ENCODE data around the gene SNX14.

SNX14 gene

DNA sequence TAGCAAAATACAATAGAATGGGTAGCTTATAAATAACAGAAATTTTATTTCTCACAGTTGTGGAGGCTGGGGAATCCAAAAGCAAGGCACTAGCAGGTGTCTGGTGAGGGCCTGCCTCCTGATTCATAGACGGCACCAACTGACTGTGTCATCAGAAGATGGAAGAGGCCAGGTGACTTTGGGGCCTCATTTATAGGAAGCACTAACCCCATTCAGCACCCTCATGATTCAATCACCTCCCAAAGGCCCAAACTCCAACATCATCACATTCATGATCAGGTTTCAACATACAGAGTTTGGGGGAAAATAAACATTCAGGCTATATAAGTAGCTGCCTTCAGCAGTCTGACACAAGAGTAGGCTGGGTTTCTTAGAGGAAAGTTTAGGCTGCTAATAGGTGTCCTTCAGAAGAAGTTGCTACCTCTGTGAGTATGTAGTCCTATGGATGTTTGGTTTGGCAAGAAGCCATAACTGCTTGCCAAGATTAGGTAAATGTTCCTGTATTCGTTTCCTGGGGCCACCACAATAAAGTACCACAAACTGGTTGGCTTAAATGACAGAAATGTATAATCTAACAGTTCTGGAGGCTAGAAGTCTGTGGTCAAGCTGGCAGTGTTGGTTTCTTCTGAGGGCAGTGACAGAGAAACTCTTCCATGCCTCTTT lies 94.9 kb downstream of the SNX14 start:
- Histone ChIP-seq H3K9ac (ENCODE audit: low read length in 2 of 2) (no peak overlapping the region), H3K27ac (ENCODE audit: low read length) (no peak overlapping the region), H3K4me1 (ENCODE audit: control insufficient read depth, insufficient read depth, low read length) (no peaks in the 10 kb centered on the region), H3K27me3 (ENCODE audit: control insufficient read depth in 1 of 2, insufficient read depth in 2 of 2, low read length in 2 of 2) (no peaks in the 10 kb centered on the region), H3K4me3 (ENCODE audit: low read length in 2 of 2) (no peak overlapping the region), H3K36me3 (ENCODE audit: control insufficient read depth in 2 of 2, insufficient read depth in 2 of 2, low read length in 2 of 2) (peaks cover 0 to 5% of the 10 kb centered on the region in 2 donors), H3K9me3 (ENCODE audit: control insufficient read depth in 2 of 2, low read length in 2 of 2) (no peaks in the 10 kb centered on the region)

DNA sequence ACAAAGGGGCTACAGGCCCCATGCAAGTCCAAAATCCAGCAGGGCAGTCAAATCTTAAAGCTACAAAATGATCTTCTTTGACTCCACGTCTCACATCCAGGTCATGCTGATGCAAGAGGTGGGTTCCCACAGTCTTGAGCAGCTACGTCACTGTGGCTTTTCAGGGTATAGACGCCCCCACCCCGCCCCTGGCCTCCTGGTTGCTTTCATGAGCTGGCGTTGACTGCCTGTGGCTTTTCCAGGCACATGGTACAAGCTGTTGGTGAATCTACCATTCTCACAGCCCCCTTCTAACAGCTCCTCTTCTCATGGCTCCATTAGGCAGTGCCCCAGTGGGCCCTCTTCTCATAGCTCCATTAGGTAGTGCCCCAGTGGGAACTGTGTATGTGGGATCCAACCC lies 96.8 kb downstream of the SNX14 start:
- no peak overlapping the region for H3K4me3 ChIP-seq (ENCODE audit: low read length in 2 of 2)
- H3K27ac ChIP-seq (ENCODE audit: low read length): no peak overlapping the region
- H3K9me3 ChIP-seq (ENCODE audit: control insufficient read depth in 2 of 2, low read length in 2 of 2): no peaks in the 10 kb centered on the region
- H3K9ac ChIP-seq (ENCODE audit: low read length in 2 of 2): no peak overlapping the region
- H3K4me1 ChIP-seq (ENCODE audit: control insufficient read depth, insufficient read depth, low read length): no peaks in the 10 kb centered on the region
- H3K36me3 ChIP-seq (ENCODE audit: control insufficient read depth in 2 of 2, insufficient read depth in 2 of 2, low read length in 2 of 2): peaks cover 3 to 5% of the 10 kb centered on the region in 2 donors
- H3K27me3 ChIP-seq (ENCODE audit: control insufficient read depth in 1 of 2, insufficient read depth in 2 of 2, low read length in 2 of 2): no peaks in the 10 kb centered on the region

DNA sequence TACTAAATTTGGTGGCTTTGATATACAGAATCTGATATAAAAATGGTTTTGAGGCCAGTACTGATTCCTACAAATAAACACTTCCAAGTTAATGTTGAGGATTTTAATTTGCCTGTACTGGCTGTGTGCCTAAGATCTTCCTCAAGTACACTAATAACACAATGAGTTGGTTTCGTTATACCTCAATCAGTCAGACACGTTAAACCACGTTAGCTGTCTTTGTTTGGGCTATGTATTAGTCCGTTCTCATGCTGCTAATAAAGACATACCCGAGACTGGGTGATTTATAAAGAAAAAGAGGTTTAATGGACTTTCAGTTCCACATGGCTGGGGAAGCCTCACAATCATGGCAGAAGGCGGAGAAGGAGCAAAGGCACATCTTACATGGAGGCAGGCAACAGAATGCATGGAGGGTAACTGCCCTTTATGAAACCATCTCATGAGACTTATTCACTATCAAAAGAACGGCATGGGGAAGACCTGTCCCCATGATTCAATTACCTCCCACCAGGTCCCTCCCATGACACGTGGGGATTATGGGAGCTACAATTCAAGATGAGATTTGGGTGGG lies 97.6 kb downstream of the SNX14 start:
- no peaks in the 10 kb centered on the region for H3K4me1 ChIP-seq (ENCODE audit: control insufficient read depth, insufficient read depth, low read length)
- no peaks in the 10 kb centered on the region for H3K9me3 ChIP-seq (ENCODE audit: control insufficient read depth in 2 of 2, low read length in 2 of 2)
- H3K36me3 ChIP-seq (ENCODE audit: control insufficient read depth in 2 of 2, insufficient read depth in 2 of 2, low read length in 2 of 2): peaks cover 3 to 7% of the 10 kb centered on the region in 2 donors
- H3K27ac ChIP-seq (ENCODE audit: low read length): no peak overlapping the region
- H3K9ac ChIP-seq (ENCODE audit: low read length in 2 of 2): no peak overlapping the region
- no peak overlapping the region for H3K4me3 ChIP-seq (ENCODE audit: low read length in 2 of 2)
- H3K27me3 ChIP-seq (ENCODE audit: control insufficient read depth in 1 of 2, insufficient read depth in 2 of 2, low read length in 2 of 2): no peaks in the 10 kb centered on the region

DNA sequence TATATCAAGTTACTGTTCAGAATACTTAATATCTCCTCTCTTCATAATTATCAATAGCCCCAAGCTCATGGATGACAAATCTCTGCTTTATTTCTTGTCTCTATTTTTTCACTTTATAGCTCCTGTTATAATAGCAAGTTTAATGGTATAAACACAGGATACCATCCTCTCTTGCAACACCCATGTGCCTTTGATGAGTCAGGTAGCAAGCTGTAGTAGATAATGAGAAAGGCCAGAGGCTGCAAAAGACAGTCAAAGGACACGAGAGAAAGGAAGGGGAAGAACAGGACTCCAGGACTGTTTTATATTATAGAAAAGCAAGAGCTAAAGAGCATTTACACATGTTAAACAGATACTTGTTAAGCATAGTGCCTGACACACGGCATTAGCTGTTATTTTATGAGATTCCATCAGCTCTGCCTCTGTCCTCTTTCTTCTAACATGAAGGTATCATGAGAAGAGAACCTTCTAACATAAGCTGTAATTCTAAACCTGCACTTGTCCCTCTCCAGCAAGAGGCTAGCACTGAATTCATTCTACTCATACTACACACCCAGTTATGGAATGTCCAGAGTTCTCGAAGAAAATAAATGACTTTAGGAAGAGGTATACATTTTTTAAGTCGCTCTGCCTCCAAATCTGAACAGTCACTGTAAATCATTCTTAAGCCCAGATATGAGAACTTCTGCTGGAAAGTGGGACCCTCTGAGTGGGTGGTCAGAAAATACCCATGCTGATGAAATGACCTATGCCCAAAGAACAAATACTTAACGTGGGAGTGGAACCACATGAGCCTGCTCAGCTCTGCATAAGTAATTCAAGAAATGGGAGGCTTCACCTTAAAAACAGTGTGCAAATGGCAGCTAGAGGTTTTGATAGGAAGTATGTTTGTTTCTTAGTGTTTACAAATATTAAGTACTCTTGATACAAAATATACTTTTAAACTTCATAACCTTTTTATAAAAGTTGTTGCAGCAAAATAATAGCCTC lies 98.8 kb downstream of the SNX14 start:
- H3K27ac ChIP-seq (ENCODE audit: low read length): no peak overlapping the region
- H3K9me3 ChIP-seq (ENCODE audit: control insufficient read depth in 2 of 2, low read length in 2 of 2): no peaks in the 10 kb centered on the region
- H3K27me3 ChIP-seq (ENCODE audit: control insufficient read depth in 1 of 2, insufficient read depth in 2 of 2, low read length in 2 of 2): no peaks in the 10 kb centered on the region
- H3K4me1 ChIP-seq (ENCODE audit: control insufficient read depth, insufficient read depth, low read length): no peaks in the 10 kb centered on the region
- peaks cover 3 to 11% of the 10 kb centered on the region in 2 donors for H3K36me3 ChIP-seq (ENCODE audit: control insufficient read depth in 2 of 2, insufficient read depth in 2 of 2, low read length in 2 of 2)
- no peak overlapping the region for H3K9ac ChIP-seq (ENCODE audit: low read length in 2 of 2)
- no peak overlapping the region for H3K4me3 ChIP-seq (ENCODE audit: low read length in 2 of 2)

DNA sequence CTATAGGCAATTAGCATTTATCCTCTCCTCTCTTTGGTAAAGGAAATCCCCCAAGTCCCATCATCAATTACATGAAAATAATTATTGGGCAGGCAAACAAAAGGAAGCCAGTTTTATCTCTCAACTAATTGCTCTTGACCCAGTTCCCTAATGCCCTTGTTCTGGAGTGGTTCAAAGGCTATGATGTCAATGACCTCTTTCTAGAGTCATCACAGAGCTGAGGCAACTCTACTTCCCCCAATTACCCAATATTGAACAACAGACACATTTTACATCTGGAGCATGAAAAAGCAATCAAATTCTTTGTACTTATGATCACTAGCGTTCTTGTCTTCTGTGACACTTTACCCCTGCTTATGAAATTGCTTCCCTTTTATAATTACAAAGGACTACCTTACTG lies 100.3 kb downstream of the SNX14 start:
- H3K4me3 ChIP-seq (ENCODE audit: low read length in 2 of 2): no peak overlapping the region
- H3K27ac ChIP-seq (ENCODE audit: low read length): no peak overlapping the region
- no peaks in the 10 kb centered on the region for H3K27me3 ChIP-seq (ENCODE audit: control insufficient read depth in 1 of 2, insufficient read depth in 2 of 2, low read length in 2 of 2)
- no peaks in the 10 kb centered on the region for H3K9me3 ChIP-seq (ENCODE audit: control insufficient read depth in 2 of 2, low read length in 2 of 2)
- H3K36me3 ChIP-seq (ENCODE audit: control insufficient read depth in 2 of 2, insufficient read depth in 2 of 2, low read length in 2 of 2): peaks cover 3 to 13% of the 10 kb centered on the region in 2 donors
- H3K4me1 ChIP-seq (ENCODE audit: control insufficient read depth, insufficient read depth, low read length): no peaks in the 10 kb centered on the region
- H3K9ac ChIP-seq (ENCODE audit: low read length in 2 of 2): no peak overlapping the region

DNA sequence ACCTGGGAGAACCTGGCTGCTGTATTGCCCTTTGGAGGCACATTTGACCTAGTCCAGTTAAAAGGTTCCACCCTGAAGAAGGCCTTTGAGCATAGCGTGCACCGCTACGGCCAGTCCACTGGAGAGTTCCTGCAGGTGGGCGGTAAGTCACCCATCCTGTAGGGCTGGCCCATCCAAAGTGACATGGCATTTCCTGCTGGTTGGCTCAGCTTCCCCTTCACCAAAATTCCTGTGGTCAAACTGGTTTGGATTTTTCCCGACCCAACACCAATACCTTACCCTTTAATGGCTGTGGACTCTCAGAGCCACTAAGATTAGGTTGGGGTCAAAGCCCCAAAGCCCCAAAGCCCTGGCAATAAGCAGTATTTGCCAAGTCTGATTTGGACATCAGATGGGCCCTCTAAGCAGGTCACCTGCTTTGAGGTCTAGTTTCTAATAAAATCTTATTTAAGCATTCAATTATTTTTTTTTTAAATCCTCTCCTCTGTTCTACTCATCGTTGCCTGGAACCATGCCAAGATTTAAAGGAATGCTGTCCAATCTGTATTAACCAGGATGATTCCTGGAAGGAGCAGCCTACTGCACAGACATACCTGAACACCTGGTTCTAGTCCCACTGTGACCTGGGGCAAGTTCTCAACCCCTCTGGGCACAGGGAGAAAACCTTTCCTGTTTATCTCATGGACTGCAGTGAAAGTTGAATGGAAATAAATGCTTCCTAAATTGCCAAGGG lies 103.0 kb downstream of the SNX14 start:
- H3K9ac ChIP-seq (ENCODE audit: low read length in 2 of 2): no peak overlapping the region
- H3K27ac ChIP-seq (ENCODE audit: low read length): no peak overlapping the region
- H3K27me3 ChIP-seq (ENCODE audit: control insufficient read depth in 1 of 2, insufficient read depth in 2 of 2, low read length in 2 of 2): no peaks in the 10 kb centered on the region
- H3K9me3 ChIP-seq (ENCODE audit: control insufficient read depth in 2 of 2, low read length in 2 of 2): no peaks in the 10 kb centered on the region
- no peaks in the 10 kb centered on the region for H3K4me1 ChIP-seq (ENCODE audit: control insufficient read depth, insufficient read depth, low read length)
- H3K4me3 ChIP-seq (ENCODE audit: low read length in 2 of 2): no peak overlapping the region
- peaks cover 8 to 17% of the 10 kb centered on the region in 2 donors for H3K36me3 ChIP-seq (ENCODE audit: control insufficient read depth in 2 of 2, insufficient read depth in 2 of 2, low read length in 2 of 2)

DNA sequence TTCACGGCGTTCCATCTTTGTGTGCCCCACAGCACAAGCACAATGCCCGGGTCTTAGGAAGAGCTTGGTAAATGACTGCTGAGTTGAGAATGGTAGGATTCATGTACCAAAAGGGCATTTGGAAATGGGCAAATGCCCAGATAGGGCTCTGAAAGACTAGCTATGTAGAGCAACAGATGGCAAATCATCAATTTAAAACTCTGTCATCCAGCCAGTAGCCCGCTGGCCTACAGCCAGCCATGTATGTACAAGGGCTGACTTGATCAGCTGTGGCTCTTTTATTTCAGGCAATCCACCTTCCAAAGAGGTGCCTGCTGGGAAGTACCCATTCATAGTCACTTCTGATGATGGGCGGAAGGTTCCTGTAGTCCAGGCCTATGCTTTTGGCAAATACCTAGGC lies 108.7 kb downstream of the SNX14 start:
- Histone ChIP-seq H3K4me3 (ENCODE audit: low read length in 2 of 2) (no peak overlapping the region), H3K27me3 (ENCODE audit: control insufficient read depth in 1 of 2, insufficient read depth in 2 of 2, low read length in 2 of 2) (no peaks in the 10 kb centered on the region)

DNA sequence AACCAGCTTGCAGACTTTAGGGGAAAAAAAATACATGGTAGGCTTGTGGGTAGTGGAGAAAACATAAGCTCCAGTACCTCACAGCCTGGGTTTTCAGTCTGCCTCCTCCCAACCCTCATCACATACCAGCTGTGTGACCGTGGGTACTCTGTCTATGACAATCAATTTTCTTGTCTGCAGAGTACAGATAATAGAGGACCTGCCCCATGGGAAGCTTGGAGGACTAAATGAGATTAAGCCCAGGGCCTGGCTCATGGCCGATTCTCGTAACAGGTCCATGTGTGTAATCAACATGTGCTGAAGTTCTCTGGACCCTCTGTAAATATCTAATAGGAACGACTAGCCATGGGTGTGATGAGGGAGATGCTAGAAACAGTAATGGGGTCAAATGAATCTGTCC lies 109.8 kb downstream of the SNX14 start:
- Histone ChIP-seq H3K4me3 (ENCODE audit: low read length in 2 of 2) (no peak overlapping the region), H3K27ac (ENCODE audit: low read length) (no peak overlapping the region), H3K27me3 (ENCODE audit: control insufficient read depth in 1 of 2, insufficient read depth in 2 of 2, low read length in 2 of 2) (no peaks in the 10 kb centered on the region), H3K9ac (ENCODE audit: low read length in 2 of 2) (no peak overlapping the region), H3K36me3 (ENCODE audit: control insufficient read depth in 2 of 2, insufficient read depth in 2 of 2, low read length in 2 of 2) (peaks cover 4 to 8% of the 10 kb centered on the region in 2 donors), H3K9me3 (ENCODE audit: control insufficient read depth in 2 of 2, low read length in 2 of 2) (no peaks in the 10 kb centered on the region), H3K4me1 (ENCODE audit: control insufficient read depth, insufficient read depth, low read length) (peaks cover 8% of the 10 kb centered on the region)

More for the DNA sequence above, 108.7 kb downstream of the SNX14 start:
- Histone ChIP-seq H3K27ac (ENCODE audit: low read length) (no peak overlapping the region), H3K9ac (ENCODE audit: low read length in 2 of 2) (no peak overlapping the region), H3K36me3 (ENCODE audit: control insufficient read depth in 2 of 2, insufficient read depth in 2 of 2, low read length in 2 of 2) (peaks cover 4 to 6% of the 10 kb centered on the region in 2 donors), H3K9me3 (ENCODE audit: control insufficient read depth in 2 of 2, low read length in 2 of 2) (no peaks in the 10 kb centered on the region), H3K4me1 (ENCODE audit: control insufficient read depth, insufficient read depth, low read length) (peaks cover 8% of the 10 kb centered on the region)

DNA sequence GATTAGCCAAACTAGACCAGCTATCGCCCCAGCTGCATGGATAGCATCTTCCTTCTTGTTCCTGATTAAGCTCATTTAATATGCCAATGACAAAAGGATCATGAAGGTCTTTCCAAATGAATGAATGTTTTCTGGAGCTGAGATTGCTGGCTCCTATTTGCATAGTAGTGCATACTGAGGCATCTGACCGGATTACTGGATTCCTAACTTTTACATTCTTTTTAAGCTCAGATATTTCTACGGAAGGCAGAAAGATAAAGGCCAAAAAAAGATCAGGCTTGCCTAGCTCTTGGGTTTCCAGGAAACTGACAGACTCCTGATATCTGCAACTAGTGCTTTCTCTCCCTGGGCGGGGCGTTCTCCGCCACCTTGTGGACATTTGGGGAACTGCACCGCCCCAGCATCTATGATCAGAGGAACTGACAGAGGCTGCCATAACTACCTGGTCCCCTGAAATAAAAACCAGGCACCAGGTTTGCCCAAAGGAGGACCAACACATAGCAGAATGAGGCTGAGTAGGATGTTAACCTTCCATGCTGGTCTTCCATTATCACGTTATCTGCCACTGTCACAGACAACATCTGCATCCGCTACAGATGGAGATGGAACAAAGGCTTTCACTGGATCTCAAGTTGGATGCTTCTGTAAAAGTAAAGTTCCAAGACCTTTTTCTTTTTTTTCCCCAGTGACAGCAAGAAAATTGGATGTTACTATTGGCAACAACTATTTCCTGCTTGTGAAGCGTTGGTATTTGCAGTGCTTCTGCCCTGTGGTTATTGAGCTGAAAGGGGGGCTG lies 110.6 kb downstream of the SNX14 start:
- H3K27ac ChIP-seq (ENCODE audit: low read length): no peak overlapping the region
- H3K9me3 ChIP-seq (ENCODE audit: control insufficient read depth in 2 of 2, low read length in 2 of 2): no peaks in the 10 kb centered on the region
- H3K4me1 ChIP-seq (ENCODE audit: control insufficient read depth, insufficient read depth, low read length): peaks cover 8% of the 10 kb centered on the region
- H3K36me3 ChIP-seq (ENCODE audit: control insufficient read depth in 2 of 2, insufficient read depth in 2 of 2, low read length in 2 of 2): peaks cover 4 to 8% of the 10 kb centered on the region in 2 donors
- peak overlapping the region in 1 of 2 donors; percentile 21 for H3K9ac ChIP-seq (ENCODE audit: low read length in 2 of 2)
- H3K4me3 ChIP-seq (ENCODE audit: low read length in 2 of 2): peak overlapping the region; percentile 15 to 54
- H3K27me3 ChIP-seq (ENCODE audit: control insufficient read depth in 1 of 2, insufficient read depth in 2 of 2, low read length in 2 of 2): no peaks in the 10 kb centered on the region

Data from stomach smooth muscle (tissue), 2 donors.